KMS-11 (cell line): ENCODE measurements around the gene UBC.

ENCODE experiments used
- H2AFZ ChIP-seq: fragments of 200-600 bp; sonication (generic); 2 replicates; pipeline ENCODE4 v1.6.1; 2016; ENCODE audit warnings: antibody characterized with exemption, mixed run types, low read depth
- H3K27ac ChIP-seq: fragments of 200-600 bp; sonication (generic); 2 replicates; pipeline ENCODE4 v1.6.1; 2016; ENCODE audit warnings: mild to moderate bottlenecking, mixed run types
- H3K27me3 ChIP-seq: fragments of 200-600 bp; sonication (generic); 2 replicates; pipeline ENCODE4 v1.6.1; 2017; ENCODE audit warnings: mild to moderate bottlenecking, low read depth, mixed run types, moderate library complexity; ENCODE audit not compliant: insufficient read depth
- H3K36me3 ChIP-seq: fragments of 200-600 bp; sonication (generic); 2 replicates; pipeline ENCODE4 v1.6.1; 2017; ENCODE audit warnings: mild to moderate bottlenecking, mixed run types; ENCODE audit not compliant: insufficient read depth
- H3K4me1 ChIP-seq: fragments of 200-600 bp; sonication (generic); 2 replicates; pipeline ENCODE4 v1.6.1; 2016; ENCODE audit warnings: mild to moderate bottlenecking, low read depth, mixed run types; ENCODE audit not compliant: poor library complexity, severe bottlenecking
- H3K4me2 ChIP-seq: fragments of 200-600 bp; sonication (generic); 2 replicates; pipeline ENCODE4 v1.7.0; 2016; ENCODE audit warnings: mild to moderate bottlenecking, mixed run types
- H3K4me3 ChIP-seq: fragments of 200-600 bp; sonication (generic); IDR thresholded peaks from 2 replicates; pipeline ENCODE4 v1.6.1; 2017; ENCODE audit warnings: low read depth, low read length, mixed read lengths; ENCODE audit not compliant: insufficient read depth
- H3K79me2 ChIP-seq: fragments of 200-600 bp; sonication (generic); 2 replicates; pipeline ENCODE4 v1.6.1; 2016; ENCODE audit warnings: low read depth, mixed run types; ENCODE audit not compliant: insufficient read depth
- H3K9ac ChIP-seq: fragments of 200-600 bp; sonication (generic); 2 replicates; pipeline ENCODE4 v1.6.1; 2016; ENCODE audit warnings: mild to moderate bottlenecking, mixed run types
- H4K20me1 ChIP-seq: fragments of 200-600 bp; sonication (generic); 2 replicates; pipeline ENCODE4 v1.6.1; 2016; ENCODE audit warnings: mild to moderate bottlenecking, mixed run types; ENCODE audit not compliant: insufficient read depth
- CTCF ChIP-seq: fragments of 200-600 bp; sonication (generic); conservative IDR thresholded peaks from 2 replicates; pipeline ENCODE4 v1.6.1; 2017; ENCODE audit warnings: low read depth, mild to moderate bottlenecking, antibody characterized with exemption, low read length, moderate library complexity, mixed read lengths

The UBC gene

GRCh38 chr12:124914392-124915238, at the start of gene UBC:
Gene UBC, minus strand, starts transcription at chr12:124914650. Its CDS starts 879 bp downstream, at chr12:124913771.
- Histone ChIP-seq H3K79me2 (peaks cover 32% of the 10 kb centered on the region), H3K27ac (peak within 1 kb of the TSS; percentile 97), H4K20me1 (peaks cover 21% of the 10 kb centered on the region), H3K4me1 (peaks cover 37% of the 10 kb centered on the region), H3K27me3 (no peaks in the 10 kb centered on the region), H3K4me2 (peak within 1 kb of the TSS; percentile 92), H3K9ac (peak within 1 kb of the TSS; percentile 99), H2AFZ (peak within 1 kb of the TSS; percentile 77), H3K36me3 (no peaks in the 10 kb centered on the region), H3K4me3 (no peak within 1 kb of the TSS)
- no peak for TF ChIP-seq CTCF

GRCh38 chr12:124963211-124963610, 48.8 kb upstream of the UBC start:
- no peaks in the 10 kb centered on the region for H4K20me1 ChIP-seq
- no peak overlapping the region for H3K9ac ChIP-seq
- TF ChIP-seq CTCF, result no peak
- H3K4me1 ChIP-seq, result peaks cover 20% of the 10 kb centered on the region
- no peaks in the 10 kb centered on the region for H3K27me3 ChIP-seq
- H3K4me2 ChIP-seq, result peak overlapping the region; percentile 15; the same call in 1 of the 2 replicates
- no peaks in the 10 kb centered on the region for H3K36me3 ChIP-seq
- no peaks in the 10 kb centered on the region for H3K79me2 ChIP-seq
- H2AFZ ChIP-seq, result no peak overlapping the region
- no peak overlapping the region for H3K27ac ChIP-seq
- H3K4me3 ChIP-seq, result no peak overlapping the region

GRCh38 chr12:124961055-124961454, 46.6 kb upstream of the UBC start:
- Histone ChIP-seq H3K4me1 (peaks cover 20% of the 10 kb centered on the region), H3K4me3 (no peak overlapping the region), H3K36me3 (no peaks in the 10 kb centered on the region), H4K20me1 (no peaks in the 10 kb centered on the region), H3K27ac (no peak overlapping the region), H3K27me3 (no peaks in the 10 kb centered on the region), H3K9ac (no peak overlapping the region), H3K79me2 (no peaks in the 10 kb centered on the region), H2AFZ (no peak overlapping the region), H3K4me2 (no peak overlapping the region)
- no peak for TF ChIP-seq CTCF

- Histone ChIP-seq H3K4me1 (peaks cover 2% of the 10 kb centered on the region), H3K27me3 (no peaks in the 10 kb centered on the region), H3K4me3 (no peak overlapping the region), H4K20me1 (no peaks in the 10 kb centered on the region), H2AFZ (no peak overlapping the region), H3K9ac (no peak overlapping the region), H3K79me2 (no peaks in the 10 kb centered on the region), H3K27ac (no peak overlapping the region), H3K4me2 (no peak overlapping the region), H3K36me3 (no peaks in the 10 kb centered on the region)
- TF ChIP-seq CTCF, result no peak
These were observed 42.1 kb upstream of the UBC start for GRCh38 chr12:124956571-124956970.
